Upper lobe of left lung (tissue), 4 donors: ENCODE data around the gene HS3ST5.

Experiments used
- CTCF ChIP-seq, 6 experiments: fragments of 450-650 bp in 4 of 6; fragments of 200-600 bp in 2 of 6; sonication (generic) in 2 of 6; IDR thresholded peaks; one replicate each; pipeline ENCODE4 v1.5.1; 2016 to 2019; ENCODE audit warnings: antibody characterized with exemption in 6 of 6
- EP300 ChIP-seq, 4 donors: sonication (generic); formaldehyde crosslinking; IDR thresholded peaks; one replicate each; pipeline ENCODE4 v1.5.1; 2017; ENCODE audit warnings: antibody characterized with exemption in 4 of 4, control low read depth in 2 of 4

- TF ChIP-seq CTCF (IDR thresholded peaks at IDR 0.05) (no peak), EP300 (IDR thresholded peaks at IDR 0.05) (no peak)
Observed at GRCh38 chr6:114062199-114062598, 280.6 kb downstream of the HS3ST5 start.
